IgD-negative memory B cell (primary cell): ENCODE measurements around the gene CMIP. TPM values are rescaled to one million over a fixed set of nuclear protein-coding genes. Genes with fewer than 3 reads are reported as not detected.

Source experiments
- H3K27ac Mint-ChIP-seq, 3 donors: one replicate each; pipeline ENCODE4 v1.8.0; 2020 to 2022; ENCODE audit warnings: mild to moderate bottlenecking in 3 of 3, mixed read lengths in 3 of 3, moderate library complexity in 1 of 3
- H3K27me3 Mint-ChIP-seq: one replicate; pipeline ENCODE4 v1.8.0; 2021; ENCODE audit warnings: mixed read lengths
- H3K36me3 Mint-ChIP-seq: one replicate; pipeline ENCODE4 v1.8.0; 2020; ENCODE audit warnings: mild to moderate bottlenecking, mixed read lengths
- H3K4me1 Mint-ChIP-seq, 3 donors: one replicate each; pipeline ENCODE4 v1.8.0; 2020 to 2022; ENCODE audit warnings: mixed read lengths in 3 of 3, mild to moderate bottlenecking in 1 of 3
- H3K4me3 Mint-ChIP-seq, 4 donors: one replicate each; pipeline ENCODE4 v1.8.0; 2020 to 2022; ENCODE audit warnings: mild to moderate bottlenecking in 4 of 4, mixed read lengths in 4 of 4, moderate library complexity in 3 of 4
- H3K9me3 Mint-ChIP-seq, 3 donors: one replicate each; pipeline ENCODE4 v1.8.0; 2020 to 2021; ENCODE audit warnings: mixed read lengths in 3 of 3, mild to moderate bottlenecking in 1 of 3
- polyA plus RNA-seq: library from polyadenylated mRNA; unstranded; fragments of 300-500 nt; fragmentation: Illumina TruSeq; gene quantifications from one replicate; pipeline ENCODE4 v1.2.3, GENCODE V29; 2021

The CMIP gene
- polyA plus RNA-seq, 1 donor from 2014 or later, result 1.4 TPM

- peak overlapping the region in 1 of 4 donors; percentile 17 for H3K4me3 Mint-ChIP-seq
- peaks cover 4 to 14% (median 7%) of the 10 kb centered on the region in 3 donors for H3K4me1 Mint-ChIP-seq
- no peak overlapping the region for H3K27ac Mint-ChIP-seq
- no peaks in the 10 kb centered on the region for H3K9me3 Mint-ChIP-seq
- no peaks in the 10 kb centered on the region for H3K27me3 Mint-ChIP-seq
- H3K36me3 Mint-ChIP-seq, result peaks cover 3% of the 10 kb centered on the region
Observed at GRCh38 chr16:81641395-81642106, 196.9 kb downstream of the CMIP start.

GRCh38 chr16:81642107-81642436, 197.5 kb downstream of the CMIP start:
- peaks cover 4 to 14% (median 7%) of the 10 kb centered on the region in 3 donors for H3K4me1 Mint-ChIP-seq
- H3K4me3 Mint-ChIP-seq, result no peak overlapping the region
- no peaks in the 10 kb centered on the region for H3K9me3 Mint-ChIP-seq
- peaks cover 3% of the 10 kb centered on the region for H3K36me3 Mint-ChIP-seq
- H3K27me3 Mint-ChIP-seq, result no peaks in the 10 kb centered on the region
- peak overlapping the region in 1 of 3 donors; percentile 69 for H3K27ac Mint-ChIP-seq

- Mint-ChIP-seq H3K4me3 (no peak overlapping the region), H3K27ac (no peak overlapping the region), H3K4me1 (peaks cover 5 to 14% (median 7%) of the 10 kb centered on the region in 3 donors), H3K9me3 (no peaks in the 10 kb centered on the region), H3K27me3 (no peaks in the 10 kb centered on the region), H3K36me3 (peaks cover 3% of the 10 kb centered on the region)
Observed at GRCh38 chr16:81642943-81643342, 198.3 kb downstream of the CMIP start.

- Mint-ChIP-seq H3K9me3 (peaks cover 0 to 1% (median 0%) of the 10 kb centered on the region in 3 donors), H3K27ac (no peak overlapping the region), H3K36me3 (peaks cover 5% of the 10 kb centered on the region), H3K4me1 (peaks cover 10 to 15% (median 11%) of the 10 kb centered on the region in 3 donors), H3K4me3 (no peak overlapping the region), H3K27me3 (no peaks in the 10 kb centered on the region)
Observed at GRCh38 chr16:81645266-81645694, 200.7 kb downstream of the CMIP start.

GRCh38 chr16:81645925-81646324, 201.3 kb downstream of the CMIP start:
- H3K9me3 Mint-ChIP-seq, result peaks cover 0 to 1% (median 0%) of the 10 kb centered on the region in 3 donors
- no peaks in the 10 kb centered on the region for H3K27me3 Mint-ChIP-seq
- peaks cover 5% of the 10 kb centered on the region for H3K36me3 Mint-ChIP-seq
- H3K4me1 Mint-ChIP-seq, result peaks cover 10 to 15% (median 11%) of the 10 kb centered on the region in 3 donors
- no peak overlapping the region for H3K4me3 Mint-ChIP-seq
- no peak overlapping the region for H3K27ac Mint-ChIP-seq

- peaks cover 0 to 1% (median 0%) of the 10 kb centered on the region in 3 donors for H3K9me3 Mint-ChIP-seq
- no peak overlapping the region for H3K4me3 Mint-ChIP-seq
- peaks cover 5% of the 10 kb centered on the region for H3K36me3 Mint-ChIP-seq
- H3K27ac Mint-ChIP-seq, result no peak overlapping the region
- H3K27me3 Mint-ChIP-seq, result no peaks in the 10 kb centered on the region
- peaks cover 10 to 15% (median 11%) of the 10 kb centered on the region in 3 donors for H3K4me1 Mint-ChIP-seq
Observed at GRCh38 chr16:81646561-81646960, 202.0 kb downstream of the CMIP start.

GRCh38 chr16:81647527-81647926, 202.9 kb downstream of the CMIP start:
- no peaks in the 10 kb centered on the region for H3K27me3 Mint-ChIP-seq
- peaks cover 10 to 15% (median 11%) of the 10 kb centered on the region in 3 donors for H3K4me1 Mint-ChIP-seq
- peaks cover 0 to 1% (median 0%) of the 10 kb centered on the region in 3 donors for H3K9me3 Mint-ChIP-seq
- no peak overlapping the region for H3K4me3 Mint-ChIP-seq
- H3K27ac Mint-ChIP-seq, result no peak overlapping the region
- H3K36me3 Mint-ChIP-seq, result peaks cover 5% of the 10 kb centered on the region

- H3K4me1 Mint-ChIP-seq, result peaks cover 5 to 15% (median 8%) of the 10 kb centered on the region in 3 donors
- H3K9me3 Mint-ChIP-seq, result peaks cover 0 to 1% (median 0%) of the 10 kb centered on the region in 3 donors
- H3K27me3 Mint-ChIP-seq, result no peaks in the 10 kb centered on the region
- H3K4me3 Mint-ChIP-seq, result no peak overlapping the region
- H3K36me3 Mint-ChIP-seq, result peaks cover 4% of the 10 kb centered on the region
- no peak overlapping the region for H3K27ac Mint-ChIP-seq
Observed at GRCh38 chr16:81649561-81650184, 205.1 kb downstream of the CMIP start.

- peak overlapping the region in 1 of 4 donors; percentile 2 for H3K4me3 Mint-ChIP-seq
- H3K9me3 Mint-ChIP-seq, result peaks cover 0 to 1% (median 0%) of the 10 kb centered on the region in 3 donors
- peaks cover 4% of the 10 kb centered on the region for H3K36me3 Mint-ChIP-seq
- no peak overlapping the region for H3K27ac Mint-ChIP-seq
- H3K27me3 Mint-ChIP-seq, result no peaks in the 10 kb centered on the region
- H3K4me1 Mint-ChIP-seq, result peaks cover 5 to 15% (median 8%) of the 10 kb centered on the region in 3 donors
Observed at GRCh38 chr16:81650281-81650680, 205.7 kb downstream of the CMIP start.

- Mint-ChIP-seq H3K9me3 (peaks cover 0 to 1% (median 0%) of the 10 kb centered on the region in 3 donors), H3K4me1 (peaks cover 5 to 13% (median 6%) of the 10 kb centered on the region in 3 donors), H3K36me3 (peaks cover 7% of the 10 kb centered on the region), H3K4me3 (no peak overlapping the region), H3K27ac (peak overlapping the region in 1 of 3 donors; percentile 35), H3K27me3 (no peaks in the 10 kb centered on the region)
Observed at GRCh38 chr16:81650982-81651562, 206.5 kb downstream of the CMIP start.

GRCh38 chr16:81651758-81652718, 207.4 kb downstream of the CMIP start:
- peaks cover 5 to 14% (median 6%) of the 10 kb centered on the region in 3 donors for H3K4me1 Mint-ChIP-seq
- H3K4me3 Mint-ChIP-seq, result peak overlapping the region in 1 of 4 donors; percentile 32
- H3K9me3 Mint-ChIP-seq, result peaks cover 0 to 1% (median 0%) of the 10 kb centered on the region in 3 donors
- peaks cover 7% of the 10 kb centered on the region for H3K36me3 Mint-ChIP-seq
- H3K27me3 Mint-ChIP-seq, result no peaks in the 10 kb centered on the region
- H3K27ac Mint-ChIP-seq, result peak overlapping the region in 1 of 3 donors; percentile 80

- peaks cover 0 to 1% (median 0%) of the 10 kb centered on the region in 3 donors for H3K9me3 Mint-ChIP-seq
- peaks cover 5 to 15% (median 5%) of the 10 kb centered on the region in 3 donors for H3K4me1 Mint-ChIP-seq
- peak overlapping the region in 2 of 4 donors; percentile 30 to 37 for H3K4me3 Mint-ChIP-seq
- H3K27me3 Mint-ChIP-seq, result no peaks in the 10 kb centered on the region
- peak overlapping the region in 1 of 3 donors; percentile 80 for H3K27ac Mint-ChIP-seq
- H3K36me3 Mint-ChIP-seq, result peaks cover 6% of the 10 kb centered on the region
Observed at GRCh38 chr16:81652798-81653505, 208.3 kb downstream of the CMIP start.

- H3K36me3 Mint-ChIP-seq, result peaks cover 4% of the 10 kb centered on the region
- H3K4me1 Mint-ChIP-seq, result peaks cover 2 to 12% (median 4%) of the 10 kb centered on the region in 3 donors
- H3K27ac Mint-ChIP-seq, result no peak overlapping the region
- H3K4me3 Mint-ChIP-seq, result peak overlapping the region in 1 of 4 donors; percentile 33
- no peaks in the 10 kb centered on the region for H3K27me3 Mint-ChIP-seq
- H3K9me3 Mint-ChIP-seq, result no peaks in the 10 kb centered on the region
Observed at GRCh38 chr16:81654346-81654745, 209.7 kb downstream of the CMIP start.
